IMR-90 (cell line): ENCODE measurements around the gene CNOT2. TPM values are rescaled to one million over a fixed set of nuclear protein-coding genes. Genes with fewer than 3 reads are reported as not detected.

Experiments
- ATAC-seq: fragments of 200-7000 bp; cut with Tn5 transposase; 2 replicates; pipeline ENCODE4 v1.9.1; 2020; ENCODE audit warnings: low read depth, mild to moderate bottlenecking, moderate library complexity
- BruUV-seq: library from RNA; stranded (reverse); fragments of 400-500 nt; replicated peaks from 2 replicates; lab custom pipeline; 2021; lab: Mats Ljungman, UMichigan
- CTCF ChIA-PET: fragments of 300-600 bp; formaldehyde crosslinking; extraction: SDS; loops from one replicate; lab custom pipeline; 2021; ENCODE audit warnings: antibody characterized with exemption; lab: Yijun Ruan, JAX
- POLR2A ChIA-PET: fragments of 300-600 bp; sonication (Branson Sonifier 250); formaldehyde crosslinking; loops from one replicate; lab custom pipeline; 2022; ENCODE audit warnings: antibody characterized with exemption; ENCODE audit not compliant: unreplicated experiment; lab: Charles Lee
- DNase-seq: peaks from one replicate; pipeline ENCODE4 v3.0.0; 2013
- H2AFZ ChIP-seq: replicated peaks from 2 replicates; pipeline ENCODE3; 2013; ENCODE audit warnings: low read length, mild to moderate bottlenecking; ENCODE audit not compliant: poor library complexity
- H2AK5ac ChIP-seq: 2 replicates; pipeline ENCODE4 v1.6.1; 2013; ENCODE audit warnings: low read depth, low read length, inconsistent platforms
- H2AK9ac ChIP-seq: replicated peaks from 2 replicates; pipeline ENCODE3; 2013; ENCODE audit warnings: mild to moderate bottlenecking, low read depth, low read length, moderate library complexity; ENCODE audit not compliant: poor library complexity
- H2BK120ac ChIP-seq: 2 replicates; pipeline ENCODE4 v1.6.1; 2013; ENCODE audit warnings: low read depth, low read length, inconsistent platforms
- H2BK15ac ChIP-seq: 3 replicates; pipeline ENCODE4 v1.6.1; 2013; ENCODE audit warnings: low read depth, low read length, inconsistent platforms
- H2BK20ac ChIP-seq: 2 replicates; pipeline ENCODE4 v1.6.1; 2013; ENCODE audit warnings: low read depth, mild to moderate bottlenecking, inconsistent platforms, low read length, moderate library complexity
- H2BK5ac ChIP-seq: 2 replicates; pipeline ENCODE4 v1.6.1; 2013; ENCODE audit warnings: mild to moderate bottlenecking, low read depth, low read length, inconsistent platforms; ENCODE audit not compliant: poor library complexity, severe bottlenecking
- H3K14ac ChIP-seq: replicated peaks from 2 replicates; pipeline ENCODE4 v1.6.1; 2013; ENCODE audit warnings: low read depth, low read length, inconsistent platforms
- H3K18ac ChIP-seq: 2 replicates; pipeline ENCODE4 v1.6.1; 2013; ENCODE audit warnings: low read depth, low read length, control low read depth
- H3K23ac ChIP-seq: 2 replicates; pipeline ENCODE4 v1.6.1; 2013; ENCODE audit warnings: low read depth, low read length, inconsistent platforms
- H3K27ac ChIP-seq: 2 replicates; pipeline ENCODE4 v1.5.1; 2013; ENCODE audit warnings: mild to moderate bottlenecking, control low read depth, low read length; ENCODE audit not compliant: insufficient read depth
- H3K27me3 ChIP-seq: 2 replicates; pipeline ENCODE4 v1.6.1; 2013; ENCODE audit warnings: low read length; ENCODE audit not compliant: control insufficient read depth, insufficient read depth
- H3K36me3 ChIP-seq: 2 replicates; pipeline ENCODE4 v1.6.1; 2013; ENCODE audit warnings: low read length, mixed read lengths; ENCODE audit not compliant: control insufficient read depth, insufficient read depth
- H3K4ac ChIP-seq: 2 replicates; pipeline ENCODE4 v1.6.1; 2013; ENCODE audit warnings: low read depth, low read length, inconsistent platforms
- H3K4me1 ChIP-seq: 2 replicates; pipeline ENCODE4 v1.6.1; 2013; ENCODE audit warnings: low read length, mixed read lengths; ENCODE audit not compliant: control insufficient read depth, insufficient read depth
- H3K4me2 ChIP-seq: 2 replicates; pipeline ENCODE4 v1.6.1; 2013; ENCODE audit warnings: low read depth, mild to moderate bottlenecking, control low read depth, low read length, moderate library complexity
- H3K4me3 ChIP-seq: 2 replicates; pipeline ENCODE4 v1.5.1; 2013; ENCODE audit warnings: low read depth, mild to moderate bottlenecking, control low read depth, low read length, moderate library complexity; ENCODE audit not compliant: insufficient read depth
- H3K56ac ChIP-seq: 2 replicates; pipeline ENCODE4 v1.6.1; 2013; ENCODE audit warnings: low read length, inconsistent platforms; ENCODE audit not compliant: insufficient read depth; ENCODE audit errors: extremely low read depth
- H3K79me1 ChIP-seq, 2 experiments: 2 replicates each; pipeline ENCODE4 v1.6.1; 2013; ENCODE audit warnings: low read length in 2 of 2, inconsistent platforms in 1 of 2, low read depth in 1 of 2
- H3K9ac ChIP-seq: 2 replicates; pipeline ENCODE4 v1.6.1; 2013; ENCODE audit warnings: low read depth, low read length, control low read depth
- H3K9me1 ChIP-seq: 2 replicates; pipeline ENCODE4 v1.6.1; 2013; ENCODE audit warnings: low read length, inconsistent platforms; ENCODE audit not compliant: insufficient read depth
- H3K9me3 ChIP-seq: 2 replicates; pipeline ENCODE4 v1.6.1; 2013; ENCODE audit warnings: low read length; ENCODE audit not compliant: control insufficient read depth, insufficient read depth
- H4K20me1 ChIP-seq: 2 replicates; pipeline ENCODE4 v1.6.1; 2013; ENCODE audit warnings: low read length, inconsistent platforms; ENCODE audit not compliant: insufficient read depth
- H4K5ac ChIP-seq: 2 replicates; pipeline ENCODE4 v1.6.1; 2013; ENCODE audit warnings: mild to moderate bottlenecking, low read depth, low read length, control low read depth
- H4K8ac ChIP-seq, 2 experiments: 2 replicates each; pipeline ENCODE4 v1.6.1; 2013; ENCODE audit warnings: low read depth in 2 of 2, low read length in 2 of 2, control low read depth in 1 of 2, inconsistent platforms in 1 of 2
- H4K91ac ChIP-seq: 2 replicates; pipeline ENCODE4 v1.6.1; 2013; ENCODE audit warnings: low read depth, low read length, inconsistent platforms; ENCODE audit not compliant: insufficient read depth
- CEBPB ChIP-seq: IDR thresholded peaks from 2 replicates; pipeline ENCODE4 v1.6.1; 2012; ENCODE audit warnings: low read depth, low read length, improper control_type of control experiment
- CHD1 ChIP-seq: IDR thresholded peaks from 2 replicates; pipeline ENCODE4 v1.6.1; 2012; ENCODE audit warnings: low read depth, low read length, improper control_type of control experiment
- FOS ChIP-seq: fragments of 150-350 bp; IDR thresholded peaks from 2 replicates; pipeline ENCODE4 v1.6.1; 2016; ENCODE audit warnings: low read depth, low read length
- MAFK ChIP-seq: IDR thresholded peaks from 2 replicates; pipeline ENCODE4 v1.6.1; 2012; ENCODE audit warnings: low read depth, low read length, improper control_type of control experiment
- MAZ ChIP-seq: IDR thresholded peaks from 2 replicates; pipeline ENCODE4 v1.6.1; 2012; ENCODE audit warnings: low read depth, mild to moderate bottlenecking, low read length, improper control_type of control experiment, moderate library complexity, borderline replicate concordance
- POLR2A ChIP-seq: IDR thresholded peaks from 2 replicates; pipeline ENCODE4 v1.6.1; 2012; ENCODE audit warnings: mild to moderate bottlenecking, low read depth, low read length
- RCOR1 ChIP-seq: IDR thresholded peaks from 2 replicates; pipeline ENCODE4 v1.6.1; 2012; ENCODE audit warnings: mild to moderate bottlenecking, low read length, improper control_type of control experiment; ENCODE audit not compliant: insufficient replicate concordance
- WGBS, 2 experiments: methylation state at CpG; one replicate each; pipeline versions ENCODE4 v1.1.5 to v1.1.7; 2013; ENCODE audit warnings: missing lambda C conversion rate in 2 of 2; ENCODE audit not compliant: insufficient read length in 1 of 2; ENCODE audit errors: extremely low coverage in 2 of 2; 5-methylcytosine and 5-hydroxymethylcytosine counted together
- dilution Hi-C: fragments of 300-500 bp; cut with HindIII; formaldehyde crosslinking; loops from one replicate; pipeline ENCODE4 v1.14.3; 2018; ENCODE audit warnings: low sequenced_read_pairs; ENCODE audit not compliant: unreplicated experiment
- in situ Hi-C: fragments of 300-500 bp; cut with MboI; formaldehyde crosslinking; loops from 3 replicates; pipeline ENCODE4 v1.14.3; 2019; ENCODE audit warnings: low sequenced_read_pairs, inconsistent platforms, mixed read lengths
- intact Hi-C: fragments of 100-400 bp; cut with micrococcal nuclease; formaldehyde crosslinking; loops from 2 replicates; pipeline ENCODE4 v1.10.0; 2022
- polyA plus RNA-seq, 3 experiments: library from polyadenylated mRNA; depleted of rRNA; stranded (reverse); fragments of >200 nt; gene quantifications; 2 replicates each; pipeline ENCODE4 v1.2.3, GENCODE V29; 2012; ENCODE audit warnings: low replicate concordance in 1 of 3
- total RNA-seq: library from RNA; depleted of rRNA; stranded (reverse); fragments of >200 nt; gene quantifications from 2 replicates; pipeline ENCODE4 v1.2.3, GENCODE V29; 2012
- TF ChIP-seq, protein P1 (sequence below): fragments of 150-350 bp; IDR thresholded peaks from 2 replicates; pipeline ENCODE4 v1.6.1; 2016; ENCODE audit warnings: low read depth, mild to moderate bottlenecking, low read length, moderate library complexity, borderline replicate concordance
- TF ChIP-seq, protein P2 (sequence below): conservative IDR thresholded peaks from 2 replicates; pipeline ENCODE4 v1.5.1; 2012; ENCODE audit warnings: mild to moderate bottlenecking, low read depth, low read length, improper control_type of control experiment

The CNOT2 gene
- total and polyA plus RNA-seq, 2 of the 4 experiments (the other 2 are of a cell fraction), result 63.4 to 159 TPM

DNA sequence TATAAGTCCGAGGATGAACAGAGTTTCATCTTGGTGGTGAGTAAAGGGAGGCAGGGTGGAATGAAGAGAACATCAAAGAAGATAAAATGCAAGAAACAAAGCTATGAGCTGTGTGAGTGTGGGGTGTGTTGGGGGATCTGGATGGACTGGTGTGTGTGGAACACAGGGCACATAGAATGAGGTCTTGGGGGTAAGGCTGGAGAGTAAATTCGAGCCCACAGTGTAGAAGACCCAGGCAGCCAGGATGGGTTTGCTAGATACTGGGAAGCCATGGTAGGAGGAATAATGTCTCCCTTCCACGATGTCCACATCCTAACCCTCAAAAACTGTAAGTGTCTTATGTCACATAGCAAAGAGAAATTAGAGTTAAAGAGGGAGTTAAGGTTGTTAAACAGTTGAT, 129.6 kb downstream of the CNOT2 start:
- Histone ChIP-seq H2BK15ac (no peak overlapping the region), H3K9me1 (no peaks in the 10 kb centered on the region), H3K9me3 (no peaks in the 10 kb centered on the region), H3K18ac (no peak overlapping the region), H4K5ac (no peak overlapping the region), H3K4me3 (no peak overlapping the region), H2BK5ac (no peak overlapping the region), H3K23ac (no peak overlapping the region), H4K91ac (no peak overlapping the region), H3K79me1 (no peaks in the 10 kb centered on the region), H3K4me2 (no peak overlapping the region), H4K8ac (no peak overlapping the region), H2BK20ac (no peak overlapping the region), H3K4ac (no peak overlapping the region), H2AK9ac (no peak overlapping the region), H2AFZ (no peak overlapping the region), H4K20me1 (no peaks in the 10 kb centered on the region), H2AK5ac (no peak overlapping the region), H3K14ac (no peak overlapping the region), H2BK120ac (no peak overlapping the region), H3K27ac (no peak overlapping the region), H3K27me3 (no peaks in the 10 kb centered on the region), H3K56ac (no peak overlapping the region), H3K36me3 (no peaks in the 10 kb centered on the region), H3K4me1 (no peaks in the 10 kb centered on the region), H3K9ac (no peak overlapping the region)
- no peak for TF ChIP-seq CHD1
- no peak for TF ChIP-seq CEBPB
- no peak for TF ChIP-seq MAFK
- no peak for TF ChIP-seq FOS
- TF ChIP-seq RCOR1, result no peak
- TF ChIP-seq, protein P1, sequence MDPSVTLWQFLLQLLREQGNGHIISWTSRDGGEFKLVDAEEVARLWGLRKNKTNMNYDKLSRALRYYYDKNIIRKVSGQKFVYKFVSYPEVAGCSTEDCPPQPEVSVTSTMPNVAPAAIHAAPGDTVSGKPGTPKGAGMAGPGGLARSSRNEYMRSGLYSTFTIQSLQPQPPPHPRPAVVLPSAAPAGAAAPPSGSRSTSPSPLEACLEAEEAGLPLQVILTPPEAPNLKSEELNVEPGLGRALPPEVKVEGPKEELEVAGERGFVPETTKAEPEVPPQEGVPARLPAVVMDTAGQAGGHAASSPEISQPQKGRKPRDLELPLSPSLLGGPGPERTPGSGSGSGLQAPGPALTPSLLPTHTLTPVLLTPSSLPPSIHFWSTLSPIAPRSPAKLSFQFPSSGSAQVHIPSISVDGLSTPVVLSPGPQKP, result no peak
- no peak for TF ChIP-seq POLR2A
- TF ChIP-seq, protein P2, sequence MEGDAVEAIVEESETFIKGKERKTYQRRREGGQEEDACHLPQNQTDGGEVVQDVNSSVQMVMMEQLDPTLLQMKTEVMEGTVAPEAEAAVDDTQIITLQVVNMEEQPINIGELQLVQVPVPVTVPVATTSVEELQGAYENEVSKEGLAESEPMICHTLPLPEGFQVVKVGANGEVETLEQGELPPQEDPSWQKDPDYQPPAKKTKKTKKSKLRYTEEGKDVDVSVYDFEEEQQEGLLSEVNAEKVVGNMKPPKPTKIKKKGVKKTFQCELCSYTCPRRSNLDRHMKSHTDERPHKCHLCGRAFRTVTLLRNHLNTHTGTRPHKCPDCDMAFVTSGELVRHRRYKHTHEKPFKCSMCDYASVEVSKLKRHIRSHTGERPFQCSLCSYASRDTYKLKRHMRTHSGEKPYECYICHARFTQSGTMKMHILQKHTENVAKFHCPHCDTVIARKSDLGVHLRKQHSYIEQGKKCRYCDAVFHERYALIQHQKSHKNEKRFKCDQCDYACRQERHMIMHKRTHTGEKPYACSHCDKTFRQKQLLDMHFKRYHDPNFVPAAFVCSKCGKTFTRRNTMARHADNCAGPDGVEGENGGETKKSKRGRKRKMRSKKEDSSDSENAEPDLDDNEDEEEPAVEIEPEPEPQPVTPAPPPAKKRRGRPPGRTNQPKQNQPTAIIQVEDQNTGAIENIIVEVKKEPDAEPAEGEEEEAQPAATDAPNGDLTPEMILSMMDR, result no peak
- no peak for TF ChIP-seq MAZ
- ATAC-seq, result no peak
- no peak for DNase-seq
- ChIA-PET POLR2A (no interaction called here), CTCF (no interaction called here)
- BruUV-seq, result no TSS peak
- intact Hi-C loops (no loop called here), dilution Hi-C loops (no loop called here), in situ Hi-C loops (no loop called here)
- WGBS, 2 experiments, result 100% methylated on average over 1 of the region's 3 CpGs; no CpG with 5 or more reads in 1 of the 2 experiments
